ENCODE results near the gene ACOT13. TPM values are rescaled to one million over a fixed set of nuclear protein-coding genes. Genes with fewer than 3 reads are reported as not detected.

The ACOT13 gene
- total and polyA plus RNA-seq, 9 donors, result 3.4 to 32.2 (median 9.8) TPM

GRCh38 chr6:24642061-24642460 lies 24.8 kb upstream of the ACOT13 start:
- Histone ChIP-seq H3K27ac (no peak overlapping the region), H3K4me3 (no peak overlapping the region), H3K27me3 (no peaks in the 10 kb centered on the region), H3K9me3 (no peaks in the 10 kb centered on the region), H3K36me3 (no peaks in the 10 kb centered on the region), H3K4me1 (ENCODE audit: insufficient read depth) (peaks cover 3% of the 10 kb centered on the region)
- no peak for DNase-seq
- intact Hi-C loops (cut with DNase I), result no loop called here
- TF ChIP-seq EP300 (IDR thresholded peaks at IDR 0.05), result no peak
- TF ChIP-seq POLR2A (IDR thresholded peaks at IDR 0.05), result no peak
- no peak for TF ChIP-seq CTCF (IDR thresholded peaks at IDR 0.05)

GRCh38 chr6:24643920-24644319 lies 23.0 kb upstream of the ACOT13 start:
- Histone ChIP-seq H3K36me3 (no peaks in the 10 kb centered on the region), H3K9me3 (no peaks in the 10 kb centered on the region), H3K4me1 (ENCODE audit: insufficient read depth) (peaks cover 3% of the 10 kb centered on the region), H3K27ac (no peak overlapping the region), H3K4me3 (no peak overlapping the region), H3K27me3 (no peaks in the 10 kb centered on the region)
- intact Hi-C loops (cut with DNase I), result no loop called here
- TF ChIP-seq POLR2A (IDR thresholded peaks at IDR 0.05) (no peak), EP300 (IDR thresholded peaks at IDR 0.05) (no peak), CTCF (IDR thresholded peaks at IDR 0.05) (no peak)
- no peak for DNase-seq
- 75 to 82% (median 77%) methylated on average over 7 of the region's 7 CpGs for WGBS, 3 donors

- H3K36me3 ChIP-seq, result no peaks in the 10 kb centered on the region
- H3K27ac ChIP-seq, result no peak overlapping the region
- no peak for TF ChIP-seq POLR2A (IDR thresholded peaks at IDR 0.05)
- no peak for TF ChIP-seq CTCF (IDR thresholded peaks at IDR 0.05)
- TF ChIP-seq EP300 (IDR thresholded peaks at IDR 0.05), result no peak
- WGBS, 3 donors, result 77 to 81% (median 81%) methylated on average over 4 of the region's 4 CpGs
- H3K4me1 ChIP-seq (ENCODE audit: insufficient read depth), result peaks cover 3% of the 10 kb centered on the region
- intact Hi-C loops (cut with DNase I), result no loop called here
- H3K9me3 ChIP-seq, result no peaks in the 10 kb centered on the region
- no peaks in the 10 kb centered on the region for H3K27me3 ChIP-seq
- H3K4me3 ChIP-seq, result no peak overlapping the region
- DNase-seq, result no peak
Measured at GRCh38 chr6:24644377-24644776, 22.5 kb upstream of the ACOT13 start.

- Histone ChIP-seq H3K4me3 (no peak overlapping the region), H3K9me3 (no peaks in the 10 kb centered on the region), H3K36me3 (no peaks in the 10 kb centered on the region), H3K4me1 (ENCODE audit: insufficient read depth) (peaks cover 3% of the 10 kb centered on the region), H3K27ac (no peak overlapping the region), H3K27me3 (no peaks in the 10 kb centered on the region)
- TF ChIP-seq POLR2A (IDR thresholded peaks at IDR 0.05) (no peak), CTCF (IDR thresholded peaks at IDR 0.05) (no peak), EP300 (IDR thresholded peaks at IDR 0.05) (no peak)
- WGBS, 3 donors, result 82 to 86% (median 84%) methylated on average over 8 of the region's 8 CpGs
- intact Hi-C loops (cut with DNase I), result no loop called here
- no peak for DNase-seq
Measured at GRCh38 chr6:24646771-24647170, 20.1 kb upstream of the ACOT13 start.

- TF ChIP-seq EP300 (IDR thresholded peaks at IDR 0.05) (no peak), POLR2A (IDR thresholded peaks at IDR 0.05) (no peak), CTCF (IDR thresholded peaks at IDR 0.05) (no peak)
- no peaks in the 10 kb centered on the region for H3K9me3 ChIP-seq
- H3K36me3 ChIP-seq, result no peaks in the 10 kb centered on the region
- no peaks in the 10 kb centered on the region for H3K27me3 ChIP-seq
- H3K4me1 ChIP-seq (ENCODE audit: insufficient read depth), result peaks cover 5% of the 10 kb centered on the region
- DNase-seq, result no peak
- no peak overlapping the region for H3K4me3 ChIP-seq
- intact Hi-C loops (cut with DNase I), result no loop called here
- WGBS, 3 donors, result 92 to 95% (median 93%) methylated on average over 5 of the region's 5 CpGs
- H3K27ac ChIP-seq, result no peak overlapping the region
Measured at GRCh38 chr6:24648276-24648675, 18.6 kb upstream of the ACOT13 start.
